ENCODE data around the gene ENTPD8. TPM values are rescaled to one million over a fixed set of nuclear protein-coding genes. Genes with fewer than 3 reads are reported as not detected.

Gene ENTPD8
- total and polyA plus RNA-seq, 2 of the 13 experiments (the other 11 are each of a cell fraction or from before 2014, with no cell fraction given) = 0.26 to 0.44 TPM

DNA sequence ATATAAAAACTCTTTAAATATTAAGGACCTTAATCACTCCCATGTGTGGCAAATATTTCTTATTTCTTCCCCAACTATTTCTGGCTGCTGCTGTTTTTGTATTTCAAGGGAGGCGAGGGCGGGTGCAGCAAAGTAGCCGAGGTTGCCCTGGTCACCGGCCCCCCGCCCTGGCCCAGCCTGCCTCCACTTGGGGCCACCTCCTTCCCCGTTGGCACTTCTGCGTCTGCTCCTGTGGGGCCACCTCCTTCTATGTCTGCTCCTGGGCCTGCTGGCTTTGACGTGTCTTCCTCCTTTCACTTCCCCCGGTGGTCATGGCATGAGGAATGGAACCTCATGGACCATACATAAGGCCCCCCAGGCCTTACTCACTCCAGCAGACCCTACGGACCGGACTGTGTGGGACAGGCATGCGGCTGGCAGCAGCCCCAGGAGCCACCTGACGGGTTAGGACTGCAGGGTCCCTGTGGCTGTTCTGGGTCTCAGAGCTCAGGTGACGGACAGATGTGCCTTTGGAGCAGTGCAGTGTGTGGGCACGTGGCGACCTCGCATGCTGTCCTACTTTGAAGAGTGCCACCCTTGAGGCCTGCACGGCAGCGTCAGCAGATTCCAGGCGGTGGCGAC is 5.8 kb upstream of the ENTPD8 start (continued):
- TF ChIP-seq SETDB1 (CRISPR knock-in tag; IDR thresholded peaks at IDR 0.05; ENCODE audit: borderline replicate concordance) (no peak), RBM22 (optimal IDR thresholded peaks at IDR 0.05; ENCODE audit: low read length) (peak; percentile 24), ZNF451 (CRISPR knock-in tag; IDR thresholded peaks at IDR 0.05) (0 out of 2 replicates have a peak, but pooled peaks have one; percentile 31), PAX8 (CRISPR knock-in tag; IDR thresholded peaks at IDR 0.05; ENCODE audit: borderline replicate concordance) (no peak), POLR2G (IDR thresholded peaks at IDR 0.05; ENCODE audit: low read depth, low read length) (peak; percentile 53; the same call in 1 of the 2 replicates), EP300 (IDR thresholded peaks at IDR 0.05; ENCODE audit: low read depth in 2 of 2, low read length in 2 of 2) (no peak), EP300 (CRISPR knock-in tag; IDR thresholded peaks at IDR 0.05; ENCODE audit: borderline replicate concordance) (no peak), ZNF543 (CRISPR knock-in tag; IDR thresholded peaks at IDR 0.05) (no peak), JUND (CRISPR knock-in tag; IDR thresholded peaks at IDR 0.05) (no peak), PAF1 (CRISPR knock-in tag; IDR thresholded peaks at IDR 0.05) (peak; percentile 88), ZNF232 (CRISPR knock-in tag; IDR thresholded peaks at IDR 0.05; ENCODE audit: borderline replicate concordance) (no peak), SRSF9 (IDR thresholded peaks at IDR 0.05; ENCODE audit: borderline replicate concordance, insufficient read depth, low read depth, low read length, poor library complexity, severe bottlenecking) (no peak), AKAP8 (CRISPR knock-in tag; IDR thresholded peaks at IDR 0.05) (no peak; the same call in none of the 2 replicates), RNF2 (conservative IDR thresholded peaks at IDR 0.05; ENCODE audit: low read depth) (no peak), ZNF569 (CRISPR knock-in tag; IDR thresholded peaks at IDR 0.05; ENCODE audit: borderline replicate concordance) (no peak), ZBTB1 (CRISPR knock-in tag; IDR thresholded peaks at IDR 0.05; ENCODE audit: borderline replicate concordance) (no peak), ZNF318 (CRISPR knock-in tag; IDR thresholded peaks at IDR 0.05) (no peak), CC2D1A (CRISPR knock-in tag; IDR thresholded peaks at IDR 0.05) (no peak), IRX3 (CRISPR knock-in tag; IDR thresholded peaks at IDR 0.05; ENCODE audit: borderline replicate concordance, low read depth) (no peak), ZNF430 (CRISPR knock-in tag; IDR thresholded peaks at IDR 0.05) (no peak), ZC3H13 (CRISPR knock-in tag; IDR thresholded peaks at IDR 0.05) (peak; percentile 89), AGO2 (optimal IDR thresholded peaks at IDR 0.05; ENCODE audit: low read depth, low read length) (peak; percentile 67)
